C4-2B (cell line): Measurements from ENCODE around the gene NEDD4L.

Experiments used
- H3K27ac ChIP-seq: fragments of 450-650 bp; 2 replicates; pipeline ENCODE4 v1.5.1; 2017
- ZFX ChIP-seq: fragments of 450-650 bp; IDR thresholded peaks from 2 replicates; pipeline ENCODE4 v1.6.1; 2017
- TF ChIP-seq, protein P1 (sequence below): fragments of 450-650 bp; conservative IDR thresholded peaks from 2 replicates; pipeline ENCODE4 v1.5.1; 2017; ENCODE audit warnings: mild to moderate bottlenecking

Gene NEDD4L

DNA sequence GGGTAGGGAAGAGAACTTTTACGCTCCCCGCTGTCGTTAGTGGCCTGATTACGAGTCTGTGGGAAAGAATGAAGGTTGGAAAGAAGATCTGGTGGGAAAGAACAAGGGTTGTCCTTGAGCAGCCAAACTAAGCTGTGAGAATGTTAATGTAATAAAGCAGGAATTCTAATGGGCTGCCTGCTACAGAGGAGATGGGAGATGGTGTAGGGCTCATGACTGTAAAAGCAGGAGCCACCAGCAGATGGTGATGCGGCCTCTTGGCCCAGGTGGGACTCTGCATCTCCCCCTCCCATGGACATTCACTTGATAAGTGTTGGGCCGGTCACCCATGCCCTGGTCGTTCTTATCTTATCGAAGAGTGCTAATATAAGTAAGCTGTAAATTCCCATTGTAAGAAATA is 150.0 kb downstream of the NEDD4L start:
- H3K27ac ChIP-seq, result peak overlapping the region; percentile 11
- TF ChIP-seq ZFX, result no peak
- TF ChIP-seq, protein P1, sequence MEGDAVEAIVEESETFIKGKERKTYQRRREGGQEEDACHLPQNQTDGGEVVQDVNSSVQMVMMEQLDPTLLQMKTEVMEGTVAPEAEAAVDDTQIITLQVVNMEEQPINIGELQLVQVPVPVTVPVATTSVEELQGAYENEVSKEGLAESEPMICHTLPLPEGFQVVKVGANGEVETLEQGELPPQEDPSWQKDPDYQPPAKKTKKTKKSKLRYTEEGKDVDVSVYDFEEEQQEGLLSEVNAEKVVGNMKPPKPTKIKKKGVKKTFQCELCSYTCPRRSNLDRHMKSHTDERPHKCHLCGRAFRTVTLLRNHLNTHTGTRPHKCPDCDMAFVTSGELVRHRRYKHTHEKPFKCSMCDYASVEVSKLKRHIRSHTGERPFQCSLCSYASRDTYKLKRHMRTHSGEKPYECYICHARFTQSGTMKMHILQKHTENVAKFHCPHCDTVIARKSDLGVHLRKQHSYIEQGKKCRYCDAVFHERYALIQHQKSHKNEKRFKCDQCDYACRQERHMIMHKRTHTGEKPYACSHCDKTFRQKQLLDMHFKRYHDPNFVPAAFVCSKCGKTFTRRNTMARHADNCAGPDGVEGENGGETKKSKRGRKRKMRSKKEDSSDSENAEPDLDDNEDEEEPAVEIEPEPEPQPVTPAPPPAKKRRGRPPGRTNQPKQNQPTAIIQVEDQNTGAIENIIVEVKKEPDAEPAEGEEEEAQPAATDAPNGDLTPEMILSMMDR, result no peak; the same call in 1 of the 2 replicates

DNA sequence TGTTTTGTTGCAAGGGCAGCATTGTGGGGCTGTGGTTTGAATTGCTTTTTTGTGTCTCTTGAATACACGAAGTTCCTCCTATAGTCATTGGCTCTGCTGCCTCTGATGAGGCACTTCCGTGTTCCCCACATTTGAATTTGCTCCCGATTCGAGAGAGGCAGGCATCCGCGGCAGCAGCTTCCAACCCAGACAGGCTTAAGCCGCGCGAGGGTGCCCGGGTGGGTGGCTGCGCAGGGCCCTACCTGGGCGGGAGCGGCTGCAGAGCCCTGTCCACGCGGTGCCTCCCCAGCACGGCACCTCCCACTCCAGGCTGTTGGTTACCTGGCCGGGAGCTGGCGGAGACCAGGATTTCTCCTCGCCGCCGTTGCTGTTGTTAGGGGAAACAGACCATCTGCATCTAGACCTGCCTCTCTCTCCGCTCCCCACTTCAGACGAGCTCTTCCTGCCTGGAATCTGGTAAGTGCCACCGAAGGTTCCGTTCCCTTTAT is 151.3 kb downstream of the NEDD4L start:
- TF ChIP-seq ZFX, result no peak
- TF ChIP-seq, protein P1, result no peak
- H3K27ac ChIP-seq, result peak overlapping the region; percentile 69

DNA sequence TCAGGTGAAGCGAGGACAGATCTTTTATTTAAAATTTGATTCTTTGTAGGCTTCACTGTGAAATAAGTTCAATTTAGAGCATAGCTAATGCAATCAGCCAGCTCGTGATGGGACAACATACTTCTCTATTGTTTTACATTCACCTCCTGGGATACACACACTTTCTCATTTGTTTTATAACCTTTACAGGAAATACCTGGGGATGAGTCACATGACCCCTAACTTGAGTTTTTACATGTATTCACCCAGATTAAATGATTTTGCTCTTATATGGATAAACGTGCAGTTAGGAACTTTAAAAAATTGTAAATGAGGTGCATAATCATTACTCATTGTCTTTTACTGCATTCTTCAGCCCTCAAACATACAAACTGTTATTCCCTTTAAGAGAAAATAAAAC is 152.1 kb downstream of the NEDD4L start:
- TF ChIP-seq, protein P1, result no peak
- no peak for TF ChIP-seq ZFX
- no peak overlapping the region for H3K27ac ChIP-seq

DNA sequence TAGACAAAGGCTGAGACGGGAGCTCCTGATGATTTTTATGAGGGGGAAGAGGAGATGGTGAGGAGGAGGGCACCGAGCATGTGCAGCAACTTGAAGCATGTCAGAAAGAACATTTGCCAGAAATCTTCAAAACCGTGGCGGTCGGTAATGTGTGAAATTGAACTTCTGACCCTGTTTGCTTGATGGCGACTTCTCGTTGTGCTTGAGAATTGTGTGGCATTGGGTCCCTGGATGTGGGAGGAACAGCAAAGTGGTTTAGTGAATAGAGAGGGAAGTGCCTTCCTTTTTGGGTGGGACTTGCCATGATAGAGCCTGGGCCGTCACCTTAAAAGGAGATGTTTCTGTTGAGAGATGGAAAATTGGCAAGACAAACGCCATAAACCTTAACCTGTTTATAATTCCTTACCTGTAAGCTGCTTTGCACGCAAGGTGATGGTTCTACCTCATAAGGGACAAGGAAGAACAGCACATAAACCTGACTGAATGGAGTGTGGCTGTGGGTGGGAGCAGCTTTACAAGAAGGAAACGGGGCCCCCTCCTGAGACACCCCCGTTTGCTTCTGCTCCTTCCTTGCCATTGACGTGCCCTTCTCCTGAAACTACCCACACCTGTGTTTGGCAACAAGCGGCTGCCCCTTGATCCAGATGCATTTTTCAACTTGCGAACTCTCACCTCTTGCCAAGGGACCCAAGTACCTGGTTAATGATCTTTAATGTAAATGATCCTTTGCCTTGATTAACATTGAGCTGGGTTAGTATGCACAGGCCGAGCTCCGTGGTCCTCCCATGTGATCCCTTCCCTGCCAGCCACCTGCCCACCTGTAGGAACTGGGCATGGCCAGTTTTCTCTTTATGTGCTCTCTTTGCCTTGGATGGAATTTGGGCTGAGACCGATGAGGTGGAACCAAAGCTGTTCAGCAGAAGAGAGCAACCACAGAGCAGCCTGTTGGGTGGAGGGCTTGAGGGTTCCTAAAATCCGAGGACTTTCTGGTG is 153.2 kb downstream of the NEDD4L start:
- TF ChIP-seq ZFX, result no peak
- TF ChIP-seq, protein P1, result no peak
- H3K27ac ChIP-seq, result no peak overlapping the region; the same call in 1 of the 2 replicates

- peak overlapping the region; percentile 65 for H3K27ac ChIP-seq
- TF ChIP-seq ZFX, result no peak
- TF ChIP-seq, protein P1, result no peak
Measured at GRCh38 chr18:58201268-58201667, 157.2 kb downstream of the NEDD4L start.

DNA sequence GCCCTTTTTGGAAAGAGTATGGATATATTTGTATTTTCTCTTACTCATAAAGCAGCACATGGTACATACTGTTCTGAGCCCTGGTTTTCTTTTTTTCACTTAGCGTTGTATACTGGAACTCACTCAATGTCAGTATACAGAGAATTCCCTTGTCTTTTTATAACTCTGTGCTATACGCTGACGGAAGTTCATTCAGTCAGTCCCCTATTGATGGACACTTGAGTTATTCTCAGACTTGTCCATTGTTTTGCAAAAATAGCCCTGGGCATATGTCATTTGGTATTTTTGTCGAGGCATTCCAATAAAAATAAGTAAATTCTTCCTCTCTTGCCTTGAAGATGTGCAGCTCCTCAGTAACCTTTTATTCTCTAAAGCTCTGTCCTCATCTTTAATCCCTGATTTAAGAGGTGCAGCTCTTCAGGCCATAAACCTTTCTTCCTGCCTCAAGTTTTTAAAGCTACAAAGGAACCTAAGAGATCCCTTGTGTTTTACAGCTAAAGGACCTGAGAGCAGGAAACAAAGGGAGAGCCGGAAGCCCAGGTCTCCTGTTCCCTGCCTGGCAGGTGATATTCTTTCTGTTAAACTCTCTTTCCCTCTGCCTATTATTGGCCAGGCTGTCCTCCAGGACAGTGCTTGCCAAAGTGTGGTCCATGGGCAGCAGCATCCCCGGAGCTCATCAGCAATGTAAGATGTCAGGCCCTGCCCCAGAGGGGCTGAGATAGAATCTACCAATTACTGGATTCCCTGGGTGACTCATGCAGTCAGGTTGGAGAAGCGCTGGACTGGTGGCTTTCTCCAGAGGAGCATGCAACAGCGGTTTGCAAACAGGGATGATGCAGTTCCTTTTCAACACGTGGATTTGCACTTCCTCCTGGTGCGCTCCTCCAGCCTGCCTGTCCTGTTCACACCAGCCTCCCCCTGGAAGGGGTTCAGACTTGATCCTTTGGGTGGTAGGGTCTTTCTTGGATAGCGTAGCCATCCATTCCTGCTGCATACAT is 158.0 kb downstream of the NEDD4L start:
- TF ChIP-seq, protein P1, result no peak
- no peak for TF ChIP-seq ZFX
- peak overlapping the region; percentile 61 for H3K27ac ChIP-seq
